OCI-LY3 (cell line): ENCODE data around the gene FOXP3.

Experiments
- H2AFZ ChIP-seq: fragments of 200-600, 300-600 bp; shearing (Covaris generic); 2 replicates; pipeline ENCODE4 v1.6.0; 2014; ENCODE audit warnings: antibody characterized with exemption, low read depth, low read length
- H3K27ac ChIP-seq: fragments of 200-600, 300-600 bp; sonication (generic); 2 replicates; pipeline ENCODE4 v1.5.1; 2014; ENCODE audit warnings: mild to moderate bottlenecking, low read length, moderate library complexity, mixed read lengths
- H3K27me3 ChIP-seq: fragments of 200-600, 300-600 bp; sonication (generic); 2 replicates; pipeline ENCODE4 v1.6.1; 2014; ENCODE audit warnings: low read depth, low read length, mixed read lengths
- H3K36me3 ChIP-seq: fragments of 200-600, 300-600 bp; sonication (generic); replicated peaks from 2 replicates; pipeline ENCODE3; 2014; ENCODE audit warnings: low read depth, low read length, mixed read lengths
- H3K4me1 ChIP-seq: fragments of 300-600, 200-600 bp; sonication (generic); 2 replicates; pipeline ENCODE4 v1.6.1; 2014; ENCODE audit warnings: low read length, mixed read lengths
- H3K4me2 ChIP-seq: fragments of 200-600, 300-600 bp; sonication (generic); 2 replicates; pipeline ENCODE4 v1.6.1; 2014; ENCODE audit warnings: low read length, mixed read lengths
- H3K4me3 ChIP-seq: fragments of 300-600, 200-600 bp; sonication (generic); 2 replicates; pipeline ENCODE4 v1.5.1; 2014; ENCODE audit warnings: antibody characterized with exemption, mild to moderate bottlenecking, low read length, moderate library complexity
- H3K79me2 ChIP-seq: fragments of 300-600, 200-600 bp; shearing (Covaris generic); 2 replicates; pipeline ENCODE4 v1.6.1; 2014; ENCODE audit warnings: mild to moderate bottlenecking, low read length, mixed read lengths
- H3K9ac ChIP-seq: fragments of 300-600, 200-600 bp; shearing (Covaris generic); 2 replicates; pipeline ENCODE4 v1.6.0; 2014; ENCODE audit warnings: mild to moderate bottlenecking, low read length, moderate library complexity
- H3K9me3 ChIP-seq: fragments of 200-600, 300-600 bp; shearing (Covaris generic); 2 replicates; pipeline ENCODE4 v1.6.1; 2014; ENCODE audit warnings: low read length, mixed read lengths; ENCODE audit not compliant: insufficient read depth
- H4K20me1 ChIP-seq: fragments of 200-600, 300-600 bp; sonication (generic); 2 replicates; pipeline ENCODE4 v1.6.1; 2016; ENCODE audit warnings: low read length, mixed read lengths; ENCODE audit not compliant: insufficient read depth
- CTCF ChIP-seq: fragments of 200-600, 300-600 bp; sonication (generic); IDR thresholded peaks from 2 replicates; pipeline ENCODE4 v1.5.1; 2014; ENCODE audit warnings: antibody characterized with exemption, low read length, low read depth
- EZH2phosphoT487 ChIP-seq: fragments of 200-600 bp; shearing (Covaris generic); IDR thresholded peaks from 2 replicates; pipeline ENCODE4 v1.6.1; 2018; ENCODE audit warnings: antibody characterized with exemption, mixed run types, low read depth

The FOXP3 gene

GRCh38 chrX:49233887-49234555 is 30.5 kb downstream of the FOXP3 start:
- H3K27me3 ChIP-seq, result no peaks in the 10 kb centered on the region
- H3K36me3 ChIP-seq, result no peaks in the 10 kb centered on the region
- TF ChIP-seq CTCF, result no peak
- TF ChIP-seq EZH2phosphoT487, result no peak
- H3K4me2 ChIP-seq, result no peak overlapping the region
- no peaks in the 10 kb centered on the region for H3K9me3 ChIP-seq
- no peak overlapping the region for H3K9ac ChIP-seq
- H3K27ac ChIP-seq, result no peak overlapping the region
- H3K4me1 ChIP-seq, result peaks cover 15% of the 10 kb centered on the region; the same call in 1 of the 2 replicates
- no peak overlapping the region for H3K4me3 ChIP-seq
- H4K20me1 ChIP-seq, result no peaks in the 10 kb centered on the region
- no peak overlapping the region for H2AFZ ChIP-seq
- H3K79me2 ChIP-seq, result peaks cover 4% of the 10 kb centered on the region; the same call in 1 of the 2 replicates

- Histone ChIP-seq H3K9ac (no peak within 1 kb of the TSS), H3K79me2 (peaks cover 4% of the 10 kb centered on the region; the same call in 1 of the 2 replicates), H3K27me3 (no peaks in the 10 kb centered on the region), H3K4me3 (no peak within 1 kb of the TSS), H3K4me2 (no peak within 1 kb of the TSS), H3K9me3 (no peaks in the 10 kb centered on the region), H2AFZ (no peak within 1 kb of the TSS), H4K20me1 (no peaks in the 10 kb centered on the region), H3K36me3 (no peaks in the 10 kb centered on the region), H3K27ac (no peak within 1 kb of the TSS), H3K4me1 (peaks cover 15% of the 10 kb centered on the region; the same call in 1 of the 2 replicates)
- no peak for TF ChIP-seq CTCF
- no peak for TF ChIP-seq EZH2phosphoT487
Measured at GRCh38 chrX:49233176-49233575, 31.3 kb downstream of the FOXP3 start, which contains the start of gene CACNA1F. Gene CACNA1F (minus strand): TSS chrX:49233340. CDS start chrX:49233309, 31 bp downstream.

- H3K79me2 ChIP-seq, result peaks cover 4% of the 10 kb centered on the region; the same call in 1 of the 2 replicates
- no peak overlapping the region for H2AFZ ChIP-seq
- no peak overlapping the region for H3K9ac ChIP-seq
- H3K4me3 ChIP-seq, result no peak overlapping the region
- H3K27ac ChIP-seq, result no peak overlapping the region
- peaks cover 15% of the 10 kb centered on the region; the same call in 1 of the 2 replicates for H3K4me1 ChIP-seq
- H3K27me3 ChIP-seq, result no peaks in the 10 kb centered on the region
- H4K20me1 ChIP-seq, result no peaks in the 10 kb centered on the region
- no peaks in the 10 kb centered on the region for H3K36me3 ChIP-seq
- H3K9me3 ChIP-seq, result no peaks in the 10 kb centered on the region
- TF ChIP-seq CTCF (no peak), EZH2phosphoT487 (no peak)
- H3K4me2 ChIP-seq, result no peak overlapping the region
Measured at GRCh38 chrX:49232525-49232924, 32.0 kb downstream of the FOXP3 start.

GRCh38 chrX:49231333-49232000 is 33.0 kb downstream of the FOXP3 start:
- no peak overlapping the region; the same call in 1 of the 2 replicates for H2AFZ ChIP-seq
- peak overlapping the region; percentile 91 for H3K9ac ChIP-seq
- no peaks in the 10 kb centered on the region for H3K27me3 ChIP-seq
- peaks cover 4% of the 10 kb centered on the region; the same call in 1 of the 2 replicates for H3K79me2 ChIP-seq
- H3K4me3 ChIP-seq, result peak overlapping the region; percentile 95
- no peaks in the 10 kb centered on the region for H3K9me3 ChIP-seq
- no peak overlapping the region for H3K27ac ChIP-seq
- H3K4me1 ChIP-seq, result peaks cover 15% of the 10 kb centered on the region; the same call in 1 of the 2 replicates
- H4K20me1 ChIP-seq, result no peaks in the 10 kb centered on the region
- H3K4me2 ChIP-seq, result peak overlapping the region; percentile 98
- no peak for TF ChIP-seq CTCF
- TF ChIP-seq EZH2phosphoT487, result no peak
- no peaks in the 10 kb centered on the region for H3K36me3 ChIP-seq
